Activated CD4-positive, alpha-beta T cell treated with anti-CD3 and anti-CD28 coated beads, Interleukin-2, amount 50 U/mL, for 16 hours (primary cell): ENCODE results near the gene MAPKAP1.

Source experiments
- DNase-seq: peaks from one replicate; pipeline ENCODE4 v3.0.0-alpha.2; 2020

The MAPKAP1 gene

DNA sequence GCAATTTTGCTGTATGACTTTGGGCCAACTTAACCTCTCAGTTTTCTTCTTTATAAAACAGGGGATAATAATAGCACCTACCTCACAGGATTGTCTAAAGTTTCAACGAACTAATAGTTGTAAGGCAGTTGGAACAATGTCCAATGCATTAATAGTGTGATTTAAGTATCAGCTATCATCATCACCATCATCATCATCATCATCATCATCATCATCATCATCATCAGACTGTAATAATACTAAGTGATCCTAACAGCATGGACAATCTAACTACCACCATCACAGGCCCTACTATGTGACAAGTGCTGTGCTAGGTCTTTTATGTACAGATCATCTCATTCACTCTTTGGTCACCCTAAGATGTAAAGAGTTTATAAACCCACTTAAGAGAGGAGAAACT, 196.0 kb downstream of the MAPKAP1 start:
- DNase-seq = no peak

DNA sequence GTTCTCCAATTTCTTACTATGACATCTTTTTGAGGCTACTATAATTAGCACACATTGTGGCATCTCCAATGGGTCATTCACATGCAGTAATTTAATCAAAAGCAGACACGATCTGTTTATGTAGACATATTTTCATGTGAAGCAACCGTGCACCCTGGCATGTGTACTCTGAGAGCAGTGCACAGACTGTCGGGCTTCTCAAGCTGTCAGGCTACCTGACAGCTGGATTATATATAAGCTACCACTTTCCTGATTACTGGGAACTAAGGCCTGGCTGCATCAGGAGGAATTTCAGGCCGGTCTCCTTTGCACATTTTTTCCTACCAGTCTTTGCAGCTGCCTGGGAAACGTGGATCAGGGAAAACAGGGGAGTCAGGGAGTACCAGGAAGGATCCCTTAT, 197.5 kb downstream of the MAPKAP1 start:
- no peak for DNase-seq

DNA sequence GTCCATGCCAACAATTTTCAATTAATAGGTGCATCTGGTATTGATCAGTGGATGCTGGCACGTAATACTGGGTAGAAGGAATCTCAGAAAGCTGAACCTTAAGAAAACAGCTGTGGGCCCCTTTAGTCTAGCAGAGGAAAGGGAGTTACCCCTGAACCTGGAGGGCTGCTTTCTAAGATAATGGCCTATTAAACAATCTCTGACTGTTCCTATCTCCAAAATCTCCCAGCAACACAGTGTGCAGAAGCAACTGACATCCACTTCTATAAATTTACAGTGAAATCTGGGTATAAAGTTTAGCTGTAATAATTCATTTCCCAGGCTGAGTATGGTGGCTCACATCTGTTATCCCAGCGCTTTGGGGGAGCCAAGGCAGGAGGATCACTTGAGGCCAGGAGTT, 198.8 kb downstream of the MAPKAP1 start:
- DNase-seq = no peak

DNA sequence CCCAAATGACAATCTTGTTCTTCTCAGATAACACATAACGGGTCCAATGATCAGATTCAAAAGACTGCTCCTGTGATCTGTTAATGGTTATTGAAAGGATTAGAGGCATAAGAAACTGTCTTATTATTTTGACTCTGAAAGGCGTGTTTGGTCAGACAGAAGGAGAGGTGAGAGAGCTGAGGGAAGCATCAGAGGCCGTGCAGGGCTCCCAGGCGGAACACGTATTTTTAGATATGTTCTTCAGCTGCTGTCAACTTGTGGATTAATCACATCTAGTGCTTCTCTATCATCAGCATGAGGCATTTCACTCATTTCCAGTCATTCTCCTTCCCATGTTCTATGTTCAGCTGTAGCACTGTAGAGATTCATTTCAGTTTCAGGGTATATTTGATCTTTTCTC, 199.8 kb downstream of the MAPKAP1 start:
- DNase-seq = no peak

DNA sequence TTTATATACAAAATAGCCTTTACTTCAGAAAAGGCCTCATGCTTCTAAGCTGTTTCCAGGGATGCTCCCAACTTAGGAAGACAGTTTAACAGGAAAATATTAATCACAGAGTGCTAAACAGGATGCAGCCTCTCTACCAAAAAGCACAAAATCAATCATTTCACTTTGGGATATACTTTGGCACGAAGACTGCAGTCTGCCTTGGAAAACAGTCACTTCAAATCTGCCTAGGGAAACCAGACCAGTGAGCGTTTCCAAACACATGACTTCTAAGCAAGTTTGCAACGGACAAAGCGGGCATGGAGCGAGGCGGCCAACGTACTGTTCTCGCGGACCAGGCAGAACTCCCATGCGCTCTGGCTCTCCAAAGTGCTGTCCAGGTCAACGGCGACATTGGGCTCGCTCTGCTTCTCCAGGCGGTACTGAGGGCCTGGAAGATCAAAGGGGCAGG, 201.0 kb downstream of the MAPKAP1 start:
- DNase-seq = no peak

DNA sequence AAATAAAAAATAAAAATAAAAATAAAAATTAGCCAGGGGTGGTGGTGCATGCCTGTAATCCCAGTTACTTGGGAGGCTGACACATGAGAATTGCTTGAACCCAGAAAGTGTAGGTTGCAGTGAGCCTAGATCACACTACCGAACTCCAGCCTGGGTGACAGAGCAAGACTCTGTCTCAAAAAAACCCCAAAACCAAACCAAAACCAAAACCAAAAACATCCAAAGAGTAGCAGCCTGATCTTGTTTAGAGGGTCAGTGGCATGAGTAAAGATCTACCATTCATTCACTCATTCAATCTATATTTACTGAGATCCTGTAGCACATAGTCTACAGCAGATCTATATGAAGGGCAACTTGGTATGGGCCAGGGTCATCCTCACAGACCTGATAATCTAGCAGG, 202.4 kb downstream of the MAPKAP1 start:
- no peak for DNase-seq

DNA sequence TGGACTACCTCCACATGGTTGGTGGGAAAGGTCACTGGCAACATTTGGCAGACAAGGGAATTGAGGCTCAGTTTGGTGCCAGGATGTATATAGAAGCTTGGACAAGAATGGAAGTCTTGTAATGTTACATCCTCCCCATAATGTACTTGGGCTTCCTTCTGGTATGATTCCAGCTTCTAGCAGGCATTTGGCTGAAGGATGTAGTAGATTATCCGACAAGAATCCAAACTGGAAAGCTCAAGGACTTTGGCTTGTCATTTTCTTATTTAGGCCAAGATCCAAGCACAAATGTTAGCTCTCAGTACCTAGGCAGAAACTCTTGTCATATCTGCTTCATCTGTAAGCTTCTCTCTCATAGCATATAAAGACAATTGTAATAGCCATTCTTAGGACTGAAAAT, 209.1 kb downstream of the MAPKAP1 start:
- DNase-seq = no peak

DNA sequence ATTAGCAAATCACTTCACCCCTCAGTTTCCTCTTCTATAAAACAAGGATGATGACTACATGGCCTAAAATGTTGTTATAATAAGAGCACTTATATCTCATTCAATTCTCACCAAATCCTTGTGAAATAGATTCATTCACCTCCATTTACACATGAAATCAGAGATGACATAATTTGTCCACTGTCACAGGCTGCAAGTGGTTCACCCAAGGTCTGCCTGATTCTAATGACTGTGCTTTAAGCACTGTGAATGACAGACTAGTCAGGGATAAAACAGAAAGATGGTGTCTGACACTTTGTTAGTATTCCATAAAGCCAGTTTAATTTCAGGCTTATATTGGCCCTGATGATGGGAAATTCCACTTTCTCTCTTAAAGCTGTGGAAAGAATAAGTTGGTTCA, 209.5 kb downstream of the MAPKAP1 start:
- no peak for DNase-seq

DNA sequence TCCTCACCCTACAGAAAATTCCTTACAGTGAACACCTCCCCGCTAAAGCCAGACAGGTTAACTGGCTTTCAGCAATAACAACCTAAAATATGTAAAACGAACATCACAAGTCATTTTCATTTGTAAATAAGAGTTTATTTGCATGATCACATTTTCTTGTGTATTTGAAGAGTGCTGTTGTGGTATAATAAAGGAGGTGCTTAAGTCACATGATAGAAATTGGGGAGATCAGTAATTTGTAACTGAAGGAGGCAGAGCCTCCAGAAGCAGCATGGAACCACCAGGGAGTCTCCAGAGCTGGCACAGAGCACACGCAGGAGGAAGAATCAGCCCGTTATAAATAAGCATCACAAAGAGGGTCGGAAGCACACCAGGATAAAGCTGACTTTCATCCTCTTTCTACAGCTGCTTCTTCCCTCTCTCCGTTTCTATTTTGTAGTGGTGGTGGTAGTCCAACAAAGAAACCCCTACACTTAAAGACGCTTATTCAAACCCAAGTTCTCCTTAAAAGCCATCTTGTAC, 210.6 kb downstream of the MAPKAP1 start:
- DNase-seq = no peak

DNA sequence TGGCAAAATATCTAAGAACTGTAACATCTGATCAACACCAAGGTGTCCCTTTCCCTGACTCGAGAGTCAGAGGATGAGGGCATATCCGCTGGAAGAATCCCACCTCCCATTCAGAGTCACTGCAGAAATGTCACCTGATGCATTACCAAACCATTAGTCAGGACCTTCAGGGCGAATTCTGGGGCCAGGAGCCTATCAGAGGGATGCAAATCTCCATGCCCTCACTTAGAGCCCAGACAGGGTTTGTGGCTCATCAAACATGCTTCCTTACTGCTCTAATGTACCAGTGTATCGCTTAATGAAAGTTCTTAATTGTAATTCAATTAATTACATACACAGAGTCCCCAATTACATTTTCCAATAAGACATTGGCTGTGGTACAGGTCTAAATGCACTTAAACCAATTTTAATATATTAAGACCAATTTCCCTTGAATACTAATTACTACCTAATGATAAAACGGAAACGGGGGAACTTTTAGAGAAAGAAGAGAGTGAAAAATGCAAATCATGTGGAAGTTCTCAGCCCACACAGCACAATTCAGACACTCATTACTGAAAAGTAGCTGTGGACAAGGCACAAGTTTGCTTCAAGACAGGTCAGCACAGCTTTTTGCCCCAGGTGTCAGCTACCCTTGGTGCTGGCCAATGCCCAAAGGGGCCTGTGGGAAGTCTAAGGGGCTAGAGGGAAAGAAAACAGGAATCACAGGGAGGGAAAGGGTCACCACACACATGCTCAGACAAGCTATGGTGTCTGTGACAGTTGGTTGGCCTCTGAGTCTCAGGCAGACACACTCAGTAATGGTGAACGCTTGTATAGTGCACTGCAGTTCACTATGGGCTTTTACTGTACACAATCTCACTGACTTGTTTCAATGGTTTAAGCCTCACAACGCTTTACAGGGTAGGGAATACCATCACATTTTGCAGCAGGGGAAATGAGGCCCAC, 211.6 kb downstream of the MAPKAP1 start:
- DNase-seq = no peak

DNA sequence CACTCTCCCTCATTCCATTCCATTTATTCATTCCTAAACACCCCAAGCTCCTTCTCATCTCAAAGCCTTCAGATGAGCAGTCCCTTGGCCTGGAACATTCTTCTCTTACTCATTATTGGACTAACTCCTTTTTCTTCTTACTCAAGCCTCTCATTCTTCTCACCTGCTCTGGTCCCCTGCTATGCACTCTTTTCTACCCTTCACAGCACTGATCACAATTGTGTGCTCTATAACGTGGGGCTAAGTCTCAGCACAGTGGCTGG, 212.4 kb downstream of the MAPKAP1 start:
- no peak for DNase-seq

DNA sequence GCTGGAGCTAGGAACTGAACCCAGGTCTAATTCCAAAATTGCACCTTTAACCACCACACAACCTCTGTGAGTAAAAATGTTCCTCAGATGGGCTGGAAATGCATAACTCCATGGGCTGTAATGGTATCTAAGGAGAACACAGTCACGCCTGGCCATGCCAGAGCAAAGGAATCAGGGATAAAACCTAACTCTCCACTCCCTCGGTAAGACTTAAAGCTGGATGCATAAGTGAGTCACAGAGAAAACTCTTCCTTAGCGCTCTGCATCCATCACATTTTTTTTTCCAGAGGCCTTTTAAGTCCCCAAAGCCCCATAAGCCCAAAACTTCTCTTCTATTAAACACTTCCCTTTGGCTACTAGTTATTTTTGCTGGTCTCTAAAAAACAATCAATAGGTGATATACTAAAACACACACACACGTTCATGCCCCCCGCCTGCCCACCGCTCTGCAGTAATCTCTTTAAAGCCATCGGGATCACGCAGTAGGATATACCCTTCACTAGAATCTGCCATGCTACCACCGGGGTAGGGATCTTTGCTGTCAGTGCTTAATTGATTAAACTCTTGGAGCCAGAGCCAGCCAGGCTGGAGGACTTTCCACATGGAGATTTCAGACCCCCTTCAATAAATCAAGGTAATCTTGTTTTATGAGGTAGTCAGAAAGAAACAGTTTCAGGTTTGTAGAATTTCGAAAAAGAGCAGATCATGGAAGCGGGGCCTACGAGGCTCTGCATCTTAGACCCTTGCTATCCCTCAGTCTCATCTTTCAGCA, 212.9 kb downstream of the MAPKAP1 start:
- DNase-seq = no peak

DNA sequence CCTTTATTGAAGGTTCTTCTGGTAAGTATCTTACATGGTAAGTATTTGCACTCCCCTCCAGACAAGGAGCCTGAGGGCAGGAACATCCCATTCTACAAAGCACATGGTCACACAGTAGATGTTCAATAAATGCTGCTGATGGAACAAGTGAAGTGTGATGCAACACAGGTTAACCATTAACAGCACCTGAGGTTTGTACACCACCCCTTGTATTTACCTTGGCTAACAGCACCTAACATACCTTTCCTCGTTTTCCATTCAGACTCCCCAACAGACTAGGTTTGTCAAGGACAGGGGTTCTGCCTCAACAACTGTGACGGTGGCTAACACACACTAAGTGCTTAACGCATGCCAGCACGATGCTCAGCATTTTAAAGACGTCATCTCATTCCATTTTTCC, 213.6 kb downstream of the MAPKAP1 start:
- DNase-seq = no peak

DNA sequence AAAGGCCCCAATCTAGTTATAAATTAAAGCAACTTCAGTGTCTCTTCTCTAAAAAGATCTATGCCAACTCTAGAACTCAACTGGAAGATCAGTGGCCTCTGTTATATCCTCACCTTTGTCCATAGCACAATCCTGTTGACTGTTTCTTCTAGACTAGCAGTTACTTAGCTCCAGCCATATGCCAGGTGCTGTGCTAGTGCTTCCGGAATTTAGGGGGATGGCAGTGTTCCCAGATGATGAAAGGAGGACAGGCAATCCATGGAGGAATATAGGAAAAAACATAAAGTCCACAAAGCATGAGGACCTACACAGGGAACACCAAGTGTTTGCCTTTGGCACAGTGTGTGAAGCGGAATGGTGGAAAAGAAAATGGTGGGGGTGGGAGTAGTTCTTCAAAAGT, 214.3 kb downstream of the MAPKAP1 start:
- no peak for DNase-seq

DNA sequence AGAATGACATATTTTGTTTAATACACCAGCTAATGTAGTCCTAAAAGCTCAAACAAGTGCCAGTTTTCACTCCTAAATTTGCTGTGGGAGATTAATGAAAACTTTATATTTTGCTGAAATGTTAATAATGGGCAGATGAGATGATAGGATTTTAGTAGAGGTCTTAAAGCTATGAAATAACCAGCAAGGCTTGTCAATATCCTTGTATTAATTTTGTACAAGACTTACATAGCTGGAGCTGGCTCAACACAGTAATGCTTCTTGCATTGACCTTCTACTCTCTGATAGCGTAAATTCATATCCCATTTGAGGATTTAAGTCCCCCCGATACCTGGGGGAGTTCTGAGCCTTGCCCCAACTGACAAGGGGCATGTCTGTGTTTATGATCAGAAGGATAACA, 219.2 kb downstream of the MAPKAP1 start:
- DNase-seq = no peak

DNA sequence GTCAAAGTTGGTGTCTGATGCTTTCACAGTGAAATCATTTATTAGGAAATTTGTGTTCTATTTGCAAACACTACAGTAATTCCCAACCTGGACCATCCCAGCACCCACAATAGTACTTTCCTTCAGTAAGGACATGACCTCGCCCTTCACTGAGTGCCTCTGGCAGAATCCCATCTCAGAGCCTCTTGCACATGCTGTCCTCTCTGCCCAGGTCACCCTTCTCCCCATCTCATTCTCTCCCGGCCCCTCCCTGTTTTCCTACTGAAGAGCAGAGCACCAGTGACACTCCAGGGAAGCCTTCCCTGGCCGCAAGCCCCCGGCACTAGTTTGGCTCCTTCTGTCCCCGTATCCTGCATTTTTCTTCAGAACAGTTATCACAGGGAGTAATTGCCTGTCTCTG, 220.4 kb downstream of the MAPKAP1 start:
- no peak for DNase-seq

DNA sequence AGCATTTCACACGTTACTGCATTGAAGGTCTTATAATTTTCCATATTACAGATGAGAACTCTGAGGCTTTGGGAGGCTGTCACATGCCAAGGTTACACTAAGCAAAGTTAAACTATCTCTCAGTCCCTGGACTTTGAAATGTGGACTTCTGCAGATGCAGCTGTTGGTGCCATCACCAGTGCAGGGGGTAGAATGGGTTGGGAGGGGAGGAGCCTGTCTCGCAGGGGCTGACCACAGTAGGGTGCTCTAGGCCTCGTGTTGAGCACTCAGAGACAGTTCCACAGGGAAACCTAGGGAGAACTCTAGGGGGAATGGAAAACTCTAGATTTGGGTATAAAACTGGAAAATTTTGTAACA, 220.9 kb downstream of the MAPKAP1 start:
- no peak for DNase-seq

DNA sequence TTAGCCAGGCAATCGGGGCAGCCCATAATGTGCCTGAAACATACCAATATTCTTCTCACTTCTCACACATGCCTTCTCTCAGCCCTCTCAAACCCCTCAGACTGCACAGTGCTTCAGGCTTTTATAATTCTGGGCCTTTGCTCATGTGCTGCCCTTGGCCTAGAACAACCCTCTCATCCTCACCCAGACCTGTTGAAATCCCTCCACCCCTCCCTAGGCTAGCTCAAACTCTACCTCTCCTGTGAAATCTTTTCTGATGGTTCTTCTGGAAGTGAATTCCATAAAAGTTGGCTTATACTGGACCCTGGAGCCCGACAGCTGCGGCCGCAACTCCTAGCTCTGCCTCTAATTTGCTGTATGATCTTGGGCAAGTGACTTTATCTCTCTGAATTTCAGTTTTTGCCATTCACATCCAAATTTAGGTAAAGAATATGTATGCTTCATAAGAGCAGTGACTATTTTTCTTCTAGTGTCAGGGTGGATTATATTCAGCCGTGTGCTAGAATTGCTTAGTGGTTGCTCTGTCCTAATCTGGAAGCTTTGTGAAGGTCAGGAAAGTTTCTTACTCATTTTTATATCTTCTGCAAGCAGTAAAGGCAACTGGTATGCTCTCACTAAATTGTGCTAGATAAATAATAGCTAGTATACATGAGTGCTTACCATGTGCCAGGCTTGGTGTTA, 221.4 kb downstream of the MAPKAP1 start:
- no peak for DNase-seq

DNA sequence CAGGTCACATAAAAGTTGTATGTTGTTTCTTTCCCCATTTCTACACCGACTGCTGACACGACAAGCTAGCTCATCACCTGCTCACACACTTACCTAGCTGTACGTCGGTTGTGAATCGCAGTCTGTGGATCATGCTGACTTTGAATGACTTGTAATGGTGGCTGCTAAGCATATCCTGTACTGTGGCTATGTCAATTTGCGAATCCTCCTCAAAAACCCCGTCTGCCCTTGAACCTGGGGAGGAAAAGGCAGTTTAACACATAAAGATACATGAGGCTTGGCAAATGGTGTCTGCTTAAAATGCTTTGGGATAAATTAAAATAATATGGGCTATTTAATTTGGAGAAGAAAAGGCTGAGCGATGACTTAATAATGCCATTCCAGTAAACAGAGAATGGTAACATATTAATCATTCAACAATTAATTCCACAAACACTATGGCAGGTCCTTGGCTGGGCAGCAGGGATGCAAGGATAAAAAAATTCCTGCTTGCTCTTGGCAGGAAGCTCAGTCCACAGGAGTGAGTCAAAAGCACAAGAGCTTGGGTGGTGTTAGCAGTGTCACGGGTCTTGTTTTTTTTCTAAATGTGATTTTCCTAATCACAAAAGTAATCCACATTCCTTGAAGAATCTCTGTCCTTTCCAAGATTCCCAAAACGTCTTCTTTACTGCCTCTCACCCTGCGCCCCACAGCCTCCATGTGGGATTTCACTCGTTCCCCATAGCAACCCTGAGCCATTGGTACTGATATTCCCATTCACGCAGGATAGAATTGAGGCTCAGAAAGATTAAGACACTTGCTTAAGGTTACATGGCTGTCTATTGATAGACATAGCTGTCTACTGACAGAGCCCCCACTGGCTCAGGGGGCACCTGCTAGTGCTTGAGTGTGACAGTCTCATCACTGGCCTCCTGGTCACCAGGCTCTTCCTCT, 222.4 kb downstream of the MAPKAP1 start:
- no peak for DNase-seq

DNA sequence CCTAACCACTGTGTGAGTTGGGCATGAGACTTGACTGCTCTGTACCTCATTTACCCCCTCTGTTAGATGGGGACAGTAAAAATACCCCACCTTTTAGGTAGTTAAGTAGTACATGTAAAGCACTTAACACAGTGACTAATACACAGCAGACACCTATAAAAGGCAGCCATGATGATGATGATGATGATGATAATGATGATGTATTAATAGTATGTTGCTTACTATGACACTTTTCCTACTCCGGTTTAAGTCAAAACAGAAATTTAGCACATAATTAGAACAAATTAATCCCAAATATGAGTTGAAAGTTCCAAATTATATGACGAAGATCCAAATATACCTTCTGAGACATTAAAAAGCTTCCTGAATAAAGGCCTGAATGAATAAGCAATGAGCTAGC, 223.3 kb downstream of the MAPKAP1 start:
- no peak for DNase-seq

DNA sequence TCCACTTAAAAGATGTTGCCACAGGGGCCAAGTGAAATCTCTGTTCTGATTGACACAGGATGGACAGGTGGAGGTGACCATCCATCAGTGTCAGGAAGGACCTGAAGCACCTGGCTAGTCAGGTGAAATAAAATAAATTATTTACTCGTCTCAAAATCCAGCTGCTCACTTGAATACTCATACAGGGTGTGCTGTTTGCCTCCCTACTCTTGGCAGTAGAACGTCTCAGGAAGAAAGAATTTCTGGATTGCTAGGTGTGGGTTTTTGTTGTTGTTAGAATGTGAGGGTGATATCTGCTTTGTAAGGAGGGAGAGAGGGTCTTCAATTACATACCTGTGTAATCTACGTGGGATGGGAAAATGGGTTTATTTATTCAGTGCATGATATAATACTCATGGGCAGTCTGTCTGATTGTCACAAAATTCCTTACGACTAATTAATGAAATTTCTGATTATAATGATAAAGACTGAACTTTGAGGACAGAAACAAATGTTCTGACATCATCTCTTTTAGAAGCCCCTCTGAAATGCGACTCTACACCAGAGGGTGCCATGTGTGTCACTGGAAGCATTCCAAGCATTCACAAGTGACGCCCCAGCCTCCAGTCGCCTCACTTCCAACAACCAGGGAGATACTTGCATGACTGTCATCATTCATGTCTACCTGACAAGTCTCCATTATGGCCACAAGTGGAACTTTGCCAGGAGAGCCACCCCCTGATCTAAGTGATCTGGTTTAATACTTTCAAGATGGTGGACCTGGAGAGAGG, 227.0 kb downstream of the MAPKAP1 start:
- no peak for DNase-seq

DNA sequence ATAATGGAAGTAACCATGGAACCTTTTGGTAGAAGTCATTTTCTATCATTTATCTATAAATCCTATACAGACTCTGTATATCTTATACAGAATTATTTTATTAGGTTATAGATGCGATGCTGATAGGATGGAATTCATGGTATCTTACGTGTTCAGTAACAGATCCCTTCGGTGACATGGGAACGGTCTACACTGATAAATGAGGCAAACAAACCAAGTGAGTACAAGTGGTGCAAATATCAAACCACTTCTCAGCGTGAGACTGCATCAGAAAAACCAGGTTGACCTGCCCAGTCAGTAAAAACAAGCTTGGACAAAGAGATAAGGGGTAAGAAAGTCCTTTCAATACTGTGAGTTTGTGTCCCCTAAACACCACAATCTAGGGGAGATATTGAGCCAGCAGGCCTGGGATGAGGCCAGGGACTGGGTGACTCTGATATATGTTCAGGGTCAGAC, 229.9 kb downstream of the MAPKAP1 start:
- DNase-seq = no peak
